Astrocyte (in vitro differentiated cells and primary cell): Measurements from ENCODE around the gene GABBR2. TPM values are rescaled to one million over a fixed set of nuclear protein-coding genes. Genes with fewer than 3 reads are reported as not detected.

ENCODE experiments used
- DNase-seq: peaks from one replicate; pipeline ENCODE4 v3.0.0-alpha.2; 2010; ENCODE audit warnings: low read depth
- FAIRE-seq: peaks from 2 replicates; lab custom pipeline; 2011; peaks lifted over from hg19 to GRCh38; lab: Jason Lieb, UNC
- H2AFZ ChIP-seq: 2 replicates; pipeline ENCODE4 v1.6.0; 2012; ENCODE audit warnings: low read depth, low read length, inconsistent platforms
- H3K27ac ChIP-seq: 2 replicates; pipeline ENCODE4 v1.5.1; 2011; ENCODE audit warnings: low read depth, low read length, inconsistent platforms
- H3K27me3 ChIP-seq: 2 replicates; pipeline ENCODE4 v1.6.0; 2011; ENCODE audit warnings: low read length, inconsistent platforms; ENCODE audit not compliant: insufficient read depth
- H3K36me3 ChIP-seq: 2 replicates; pipeline ENCODE4 v1.5.1; 2011; ENCODE audit warnings: low read length, inconsistent platforms; ENCODE audit not compliant: insufficient read depth
- H3K4me1 ChIP-seq: 2 replicates; pipeline ENCODE4 v1.5.1; 2011; ENCODE audit warnings: low read length, inconsistent platforms; ENCODE audit not compliant: insufficient read depth
- H3K4me2 ChIP-seq: 2 replicates; pipeline ENCODE4 v1.6.0; 2012; ENCODE audit warnings: low read length, inconsistent platforms
- H3K4me3 ChIP-seq: 2 replicates; pipeline ENCODE4 v1.5.1; 2011; ENCODE audit warnings: low read depth, mild to moderate bottlenecking, low read length, inconsistent platforms; ENCODE audit not compliant: insufficient read depth
- H3K79me2 ChIP-seq: 2 replicates; pipeline ENCODE4 v1.6.0; 2012; ENCODE audit warnings: mild to moderate bottlenecking, low read length, inconsistent platforms; ENCODE audit not compliant: insufficient read depth
- H3K9ac ChIP-seq: 2 replicates; pipeline ENCODE4 v1.6.0; 2012; ENCODE audit warnings: mild to moderate bottlenecking, low read length, inconsistent platforms
- H3K9me3 ChIP-seq: 2 replicates; pipeline ENCODE4 v1.5.1; 2012; ENCODE audit warnings: low read depth, mild to moderate bottlenecking, low read length, inconsistent platforms; ENCODE audit not compliant: insufficient read depth
- H4K20me1 ChIP-seq: 2 replicates; pipeline ENCODE4 v1.6.0; 2012; ENCODE audit warnings: low read length, inconsistent platforms; ENCODE audit not compliant: insufficient read depth
- H3K27ac Mint-ChIP-seq: one replicate; pipeline ENCODE4 v1.8.0; 2021; ENCODE audit warnings: mild to moderate bottlenecking, mixed read lengths; ENCODE audit not compliant: unreplicated experiment
- H3K27me3 Mint-ChIP-seq: one replicate; pipeline ENCODE4 v1.8.0; 2021; ENCODE audit warnings: low read depth, mixed read lengths; ENCODE audit not compliant: unreplicated experiment
- H3K36me3 Mint-ChIP-seq: one replicate; pipeline ENCODE4 v1.8.0; 2021; ENCODE audit warnings: low read depth, mixed read lengths; ENCODE audit not compliant: unreplicated experiment
- H3K4me1 Mint-ChIP-seq: one replicate; pipeline ENCODE4 v1.8.0; 2021; ENCODE audit warnings: low read depth, mixed read lengths; ENCODE audit not compliant: unreplicated experiment
- H3K4me3 Mint-ChIP-seq: one replicate; pipeline ENCODE4 v1.8.0; 2021; ENCODE audit warnings: mild to moderate bottlenecking, moderate library complexity, mixed read lengths; ENCODE audit not compliant: unreplicated experiment
- H3K9me3 Mint-ChIP-seq: one replicate; pipeline ENCODE4 v1.8.0; 2021; ENCODE audit warnings: mild to moderate bottlenecking, mixed read lengths; ENCODE audit not compliant: unreplicated experiment
- CTCF ChIP-seq: IDR thresholded peaks from 2 replicates; pipeline ENCODE4 v1.5.1; 2011; ENCODE audit warnings: low read depth, mild to moderate bottlenecking, inconsistent platforms, low read length, moderate library complexity; ENCODE audit not compliant: insufficient read depth
- EZH2 ChIP-seq: IDR thresholded peaks from 2 replicates; pipeline ENCODE4 v1.6.1; 2012; ENCODE audit warnings: mild to moderate bottlenecking, low read length, inconsistent platforms; ENCODE audit not compliant: insufficient read depth
- total RNA-seq: library from RNA; stranded (reverse); gene quantifications from 2 replicates; pipeline ENCODE4 v1.2.1, GENCODE V29; 2021

Gene GABBR2
- total RNA-seq, 1 donor from 2014 or later, result 2.0 TPM

- H3K4me3 ChIP-seq, result no peak overlapping the region
- no peaks in the 10 kb centered on the region for H3K4me1 ChIP-seq
- H3K4me1 Mint-ChIP-seq, result no peaks in the 10 kb centered on the region
- no peak overlapping the region for H3K4me2 ChIP-seq
- no peak for DNase-seq
- peaks cover 28% of the 10 kb centered on the region for H3K27me3 Mint-ChIP-seq
- H3K27me3 ChIP-seq, result no peaks in the 10 kb centered on the region
- peaks cover 4% of the 10 kb centered on the region for H3K9me3 Mint-ChIP-seq
- H3K36me3 ChIP-seq, result no peaks in the 10 kb centered on the region
- H3K36me3 Mint-ChIP-seq, result peaks cover 3% of the 10 kb centered on the region
- no peak for FAIRE-seq
- no peak overlapping the region for H3K4me3 Mint-ChIP-seq
- no peaks in the 10 kb centered on the region for H4K20me1 ChIP-seq
- no peaks in the 10 kb centered on the region for H3K9me3 ChIP-seq
- no peaks in the 10 kb centered on the region for H3K79me2 ChIP-seq
- no peak for TF ChIP-seq EZH2
- no peak for TF ChIP-seq CTCF
- H3K27ac ChIP-seq, result no peak overlapping the region
- H3K27ac Mint-ChIP-seq, result peak overlapping the region; percentile 34
- no peak overlapping the region for H3K9ac ChIP-seq
- H2AFZ ChIP-seq, result no peak overlapping the region
These were observed 404.4 kb downstream of the GABBR2 start for GRCh38 chr9:98304381-98304780.

GRCh38 chr9:98303633-98304125 lies 405.1 kb downstream of the GABBR2 start:
- Histone ChIP-seq H3K9me3 (no peaks in the 10 kb centered on the region), H3K4me1 (no peaks in the 10 kb centered on the region), H3K27ac (no peak overlapping the region), H3K4me3 (no peak overlapping the region), H3K79me2 (no peaks in the 10 kb centered on the region), H2AFZ (no peak overlapping the region), H3K4me2 (no peak overlapping the region), H4K20me1 (no peaks in the 10 kb centered on the region), H3K36me3 (no peaks in the 10 kb centered on the region), H3K9ac (no peak overlapping the region), H3K27me3 (no peaks in the 10 kb centered on the region)
- Mint-ChIP-seq H3K4me1 (no peaks in the 10 kb centered on the region), H3K27ac (no peak overlapping the region), H3K27me3 (peaks cover 22% of the 10 kb centered on the region), H3K9me3 (peaks cover 1% of the 10 kb centered on the region), H3K4me3 (no peak overlapping the region), H3K36me3 (peaks cover 3% of the 10 kb centered on the region)
- DNase-seq (no peak), FAIRE-seq (no peak)
- TF ChIP-seq EZH2, result no peak
- TF ChIP-seq CTCF, result no peak

- Histone ChIP-seq H2AFZ (no peak overlapping the region), H3K4me2 (no peak overlapping the region), H3K36me3 (no peaks in the 10 kb centered on the region), H3K79me2 (no peaks in the 10 kb centered on the region), H3K9ac (no peak overlapping the region), H3K4me3 (no peak overlapping the region), H3K9me3 (no peaks in the 10 kb centered on the region), H3K27ac (no peak overlapping the region), H3K4me1 (no peaks in the 10 kb centered on the region), H3K27me3 (no peaks in the 10 kb centered on the region), H4K20me1 (no peaks in the 10 kb centered on the region)
- TF ChIP-seq CTCF, result no peak
- FAIRE-seq (no peak), DNase-seq (no peak)
- H3K27me3 Mint-ChIP-seq, result peaks cover 19% of the 10 kb centered on the region
- H3K27ac Mint-ChIP-seq, result peak overlapping the region; percentile 26
- H3K4me3 Mint-ChIP-seq, result no peak overlapping the region
- no peaks in the 10 kb centered on the region for H3K4me1 Mint-ChIP-seq
- peaks cover 3% of the 10 kb centered on the region for H3K36me3 Mint-ChIP-seq
- H3K9me3 Mint-ChIP-seq, result peaks cover 1% of the 10 kb centered on the region
These were observed 405.6 kb downstream of the GABBR2 start for GRCh38 chr9:98302938-98303632.
